ENCODE results near the gene ERF.
A peak's percentile ranks its signal among the peaks of the same experiment; 100 is the strongest.

The ERF gene

DNA sequence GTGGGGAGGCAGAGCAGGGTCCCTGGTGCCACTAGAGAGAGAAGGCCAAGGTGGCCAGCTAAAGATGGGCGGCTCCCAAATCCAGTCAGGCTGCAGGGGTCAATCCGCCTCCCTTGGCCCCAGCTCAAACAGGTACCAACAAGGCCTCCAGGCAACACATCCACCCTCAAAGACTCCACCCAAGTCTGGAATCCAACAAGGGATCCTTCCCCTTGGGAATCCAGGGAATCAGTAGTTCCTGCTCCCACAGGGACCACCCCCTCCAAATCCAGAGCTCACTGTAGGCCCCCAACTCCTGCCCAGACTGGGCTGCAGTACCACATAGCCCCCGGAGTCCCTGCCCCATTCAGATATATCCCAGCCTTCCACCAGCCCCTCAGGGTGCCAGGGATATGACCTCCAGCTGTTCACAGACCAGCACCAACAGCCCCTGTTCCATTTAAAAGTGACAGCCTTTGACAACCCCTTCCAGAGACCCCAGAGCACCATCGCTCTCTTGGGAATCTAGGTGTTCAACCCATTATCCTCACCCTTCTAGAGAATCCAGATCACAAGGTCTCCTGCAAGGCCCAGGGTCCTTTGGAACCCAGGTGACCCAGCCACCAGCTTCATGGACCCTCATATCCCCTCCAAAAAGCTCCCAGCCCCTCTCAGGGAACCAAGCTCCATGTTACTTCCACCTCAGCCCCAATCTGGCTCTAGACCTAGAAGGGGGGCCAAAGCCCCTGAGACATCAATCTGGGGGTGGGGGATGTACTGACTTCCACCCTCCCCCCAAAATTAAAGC, 3.2 kb downstream of the ERF start:
- H3K27ac ChIP-seq (ENCODE audit: low read depth, low read length, severe bottlenecking), result peak overlapping the region; percentile 36
- WGBS, 2 experiments (ENCODE audit: insufficient coverage in 2 of 2), result 87 to 90% methylated on average over 4 of the region's 4 CpGs
- no peaks in the 10 kb centered on the region for H3K9me3 ChIP-seq (ENCODE audit: control insufficient read depth, low read length)
- peak overlapping the region; percentile 96 for H3K4me3 ChIP-seq (ENCODE audit: extremely low read depth, insufficient read depth, low read length, poor library complexity, severe bottlenecking)
- peaks cover 44% of the 10 kb centered on the region for H3K36me3 ChIP-seq (ENCODE audit: control insufficient read depth, insufficient read depth, low read length)
- H3K4me1 ChIP-seq (ENCODE audit: control insufficient read depth, insufficient read depth, low read length, poor library complexity, severe bottlenecking), result peaks cover 47% of the 10 kb centered on the region

- no peaks in the 10 kb centered on the region for H3K9me3 ChIP-seq (ENCODE audit: control insufficient read depth, low read length)
- peaks cover 49% of the 10 kb centered on the region for H3K36me3 ChIP-seq (ENCODE audit: control insufficient read depth, insufficient read depth, low read length)
- peaks cover 49% of the 10 kb centered on the region for H3K4me1 ChIP-seq (ENCODE audit: control insufficient read depth, insufficient read depth, low read length, poor library complexity, severe bottlenecking)
- H3K27ac ChIP-seq (ENCODE audit: low read depth, low read length, severe bottlenecking), result no peak overlapping the region
- 84 to 90% methylated on average over 6 to 7 of the region's 19 CpGs for WGBS, 2 experiments (ENCODE audit: insufficient coverage in 2 of 2)
- H3K4me3 ChIP-seq (ENCODE audit: extremely low read depth, insufficient read depth, low read length, poor library complexity, severe bottlenecking), result peak overlapping the region; percentile 8
Observed at GRCh38 chr19:42250666-42251531, 4.0 kb downstream of the ERF start.

GRCh38 chr19:42250183-42250665, 4.7 kb downstream of the ERF start:
- peaks cover 49% of the 10 kb centered on the region for H3K36me3 ChIP-seq (ENCODE audit: control insufficient read depth, insufficient read depth, low read length)
- H3K4me3 ChIP-seq (ENCODE audit: extremely low read depth, insufficient read depth, low read length, poor library complexity, severe bottlenecking), result no peak overlapping the region
- no peak overlapping the region for H3K27ac ChIP-seq (ENCODE audit: low read depth, low read length, severe bottlenecking)
- H3K4me1 ChIP-seq (ENCODE audit: control insufficient read depth, insufficient read depth, low read length, poor library complexity, severe bottlenecking), result peaks cover 49% of the 10 kb centered on the region
- WGBS, 2 experiments (ENCODE audit: insufficient coverage in 2 of 2), result 95 to 98% methylated on average over 14 to 15 of the region's 15 CpGs
- no peaks in the 10 kb centered on the region for H3K9me3 ChIP-seq (ENCODE audit: control insufficient read depth, low read length)

DNA sequence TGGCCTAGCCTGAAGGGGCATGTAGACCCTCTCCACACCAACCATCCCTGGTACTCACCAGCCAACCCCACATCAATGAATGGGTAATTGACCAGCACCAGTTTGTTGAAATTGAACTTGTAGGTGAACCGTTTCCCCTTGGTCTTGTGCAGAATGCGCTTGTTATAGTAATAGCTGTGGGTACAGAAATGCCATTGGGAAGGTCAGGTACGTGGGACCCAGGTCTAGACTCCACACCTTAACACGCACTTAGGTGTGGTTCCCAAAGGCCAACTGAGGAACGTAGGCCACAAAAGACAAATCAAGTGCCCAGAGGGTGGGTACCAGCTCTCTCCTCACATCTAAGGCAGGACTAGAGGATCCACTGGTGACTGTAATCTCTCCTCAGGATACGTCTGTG, 5.2 kb downstream of the ERF start:
- Histone ChIP-seq H3K4me3 (ENCODE audit: extremely low read depth, insufficient read depth, low read length, poor library complexity, severe bottlenecking) (no peak overlapping the region), H3K9me3 (ENCODE audit: control insufficient read depth, low read length) (no peaks in the 10 kb centered on the region), H3K36me3 (ENCODE audit: control insufficient read depth, insufficient read depth, low read length) (peaks cover 49% of the 10 kb centered on the region), H3K27ac (ENCODE audit: low read depth, low read length, severe bottlenecking) (no peak overlapping the region), H3K4me1 (ENCODE audit: control insufficient read depth, insufficient read depth, low read length, poor library complexity, severe bottlenecking) (peaks cover 52% of the 10 kb centered on the region)
- WGBS, 2 experiments (ENCODE audit: insufficient coverage in 2 of 2), result 90 to 98% methylated on average over 5 of the region's 6 CpGs

GRCh38 chr19:42249149-42249750, 5.7 kb downstream of the ERF start:
- Histone ChIP-seq H3K36me3 (ENCODE audit: control insufficient read depth, insufficient read depth, low read length) (peaks cover 49% of the 10 kb centered on the region), H3K4me1 (ENCODE audit: control insufficient read depth, insufficient read depth, low read length, poor library complexity, severe bottlenecking) (peaks cover 52% of the 10 kb centered on the region), H3K4me3 (ENCODE audit: extremely low read depth, insufficient read depth, low read length, poor library complexity, severe bottlenecking) (no peak overlapping the region), H3K9me3 (ENCODE audit: control insufficient read depth, low read length) (no peaks in the 10 kb centered on the region), H3K27ac (ENCODE audit: low read depth, low read length, severe bottlenecking) (no peak overlapping the region)
- 96 to 98% methylated on average over 25 to 35 of the region's 36 CpGs for WGBS, 2 experiments (ENCODE audit: insufficient coverage in 2 of 2)

- Histone ChIP-seq H3K4me1 (ENCODE audit: control insufficient read depth, insufficient read depth, low read length, poor library complexity, severe bottlenecking) (peaks cover 56% of the 10 kb centered on the region), H3K4me3 (ENCODE audit: extremely low read depth, insufficient read depth, low read length, poor library complexity, severe bottlenecking) (no peak overlapping the region), H3K36me3 (ENCODE audit: control insufficient read depth, insufficient read depth, low read length) (peaks cover 49% of the 10 kb centered on the region), H3K27ac (ENCODE audit: low read depth, low read length, severe bottlenecking) (no peak overlapping the region), H3K9me3 (ENCODE audit: control insufficient read depth, low read length) (no peaks in the 10 kb centered on the region)
- 96% methylated on average over 33 to 39 of the region's 41 CpGs for WGBS, 2 experiments (ENCODE audit: insufficient coverage in 2 of 2)
Observed at GRCh38 chr19:42248270-42249148, 6.4 kb downstream of the ERF start.

- H3K27ac ChIP-seq (ENCODE audit: low read depth, low read length, severe bottlenecking), result peak overlapping the region; percentile 29
Observed at GRCh38 chr19:42247640-42248199, 7.2 kb downstream of the ERF start.

GRCh38 chr19:42246922-42247639, 7.8 kb downstream of the ERF start:
- peaks cover 49% of the 10 kb centered on the region for H3K36me3 ChIP-seq (ENCODE audit: control insufficient read depth, insufficient read depth, low read length)
- H3K4me3 ChIP-seq (ENCODE audit: extremely low read depth, insufficient read depth, low read length, poor library complexity, severe bottlenecking), result no peak overlapping the region
- H3K9me3 ChIP-seq (ENCODE audit: control insufficient read depth, low read length), result no peaks in the 10 kb centered on the region
- peak overlapping the region; percentile 73 for H3K27ac ChIP-seq (ENCODE audit: low read depth, low read length, severe bottlenecking)
- WGBS, 2 experiments (ENCODE audit: insufficient coverage in 2 of 2), result 95 to 98% methylated on average over 5 to 6 of the region's 7 CpGs
- H3K4me1 ChIP-seq (ENCODE audit: control insufficient read depth, insufficient read depth, low read length, poor library complexity, severe bottlenecking), result peaks cover 51% of the 10 kb centered on the region

More at GRCh38 chr19:42247640-42248199, 7.2 kb downstream of the ERF start:
- no CpG with 5 or more reads among the region's 6 CpGs for WGBS, 2 experiments (ENCODE audit: insufficient coverage in 2 of 2)
- Histone ChIP-seq H3K4me1 (ENCODE audit: control insufficient read depth, insufficient read depth, low read length, poor library complexity, severe bottlenecking) (peaks cover 56% of the 10 kb centered on the region), H3K36me3 (ENCODE audit: control insufficient read depth, insufficient read depth, low read length) (peaks cover 49% of the 10 kb centered on the region), H3K9me3 (ENCODE audit: control insufficient read depth, low read length) (no peaks in the 10 kb centered on the region), H3K4me3 (ENCODE audit: extremely low read depth, insufficient read depth, low read length, poor library complexity, severe bottlenecking) (no peak overlapping the region)

- H3K9me3 ChIP-seq (ENCODE audit: control insufficient read depth, low read length), result no peaks in the 10 kb centered on the region
- H3K4me1 ChIP-seq (ENCODE audit: control insufficient read depth, insufficient read depth, low read length, poor library complexity, severe bottlenecking), result peaks cover 43% of the 10 kb centered on the region
- H3K36me3 ChIP-seq (ENCODE audit: control insufficient read depth, insufficient read depth, low read length), result peaks cover 43% of the 10 kb centered on the region
- 64 to 67% methylated on average over 3 to 5 of the region's 10 CpGs for WGBS, 2 experiments (ENCODE audit: insufficient coverage in 2 of 2)
- H3K4me3 ChIP-seq (ENCODE audit: extremely low read depth, insufficient read depth, low read length, poor library complexity, severe bottlenecking), result no peak overlapping the region
- peak overlapping the region; percentile 73 for H3K27ac ChIP-seq (ENCODE audit: low read depth, low read length, severe bottlenecking)
Observed at GRCh38 chr19:42246143-42246921, 8.6 kb downstream of the ERF start.
